GM12878 (cell line): ENCODE data around the gene UBE2L5. TPM values are rescaled to one million over a fixed set of nuclear protein-coding genes. Genes with fewer than 3 reads are reported as not detected.

Experiments used
- ATAC-seq: fragments of 200-7000 bp; cut with Tn5 transposase; 3 replicates; pipeline ENCODE4 v1.9.1; 2020; ENCODE audit warnings: mild to moderate bottlenecking, moderate library complexity
- BruUV-seq: library from RNA; stranded (reverse); fragments of 400-500 nt; replicated peaks from 2 replicates; lab custom pipeline; 2021; lab: Mats Ljungman, UMichigan
- CTCF ChIA-PET: fragments of 300-600 bp; sonication (Branson Sonifier 250); formaldehyde crosslinking; extraction: SDS; loops from one replicate; lab custom pipeline; 2021; ENCODE audit warnings: inconsistent platforms; lab: Yijun Ruan, JAX
- POLR2A ChIA-PET: fragments of 350-600 bp; formaldehyde crosslinking; extraction: SDS; loops from one replicate; lab custom pipeline; 2021; ENCODE audit warnings: inconsistent platforms; lab: Charles Lee
- RAD21 ChIA-PET: fragments of 300-600 bp; sonication (Branson Sonifier 250); formaldehyde crosslinking; loops from one replicate; lab custom pipeline; 2023; ENCODE audit warnings: antibody characterized with exemption; ENCODE audit not compliant: unreplicated experiment; lab: Charles Lee
- SMC1A ChIA-PET: fragments of 300-600 bp; sonication (Branson Sonifier 250); formaldehyde crosslinking; loops from one replicate; lab custom pipeline; 2023; ENCODE audit not compliant: unreplicated experiment, uncharacterized antibody; lab: Charles Lee
- DNase-seq: peaks from one replicate; pipeline ENCODE4 v3.0.0-alpha.2; 2011; ENCODE audit warnings: low read depth, low spot score
- FAIRE-seq: peaks from 3 replicates; lab custom pipeline; 2011; peaks lifted over from hg19 to GRCh38; lab: Jason Lieb, UNC
- H2AFZ ChIP-seq: 2 replicates; pipeline ENCODE4 v1.6.0; 2011; ENCODE audit warnings: low read depth, low read length, control low read depth; ENCODE audit not compliant: control insufficient read depth
- H3K27ac ChIP-seq: 2 replicates; pipeline ENCODE4 v1.5.1; 2011; ENCODE audit warnings: control low read depth; ENCODE audit not compliant: control insufficient read depth, insufficient read depth
- H3K27me3 ChIP-seq, 2 experiments: replicated peaks in 1 of 2; 2 replicates each; pipeline versions ENCODE4 v1.6.0 to v1.6.1; 2011; ENCODE audit warnings: low read length in 1 of 2; ENCODE audit not compliant: control insufficient read depth in 2 of 2, insufficient read depth in 2 of 2
- H3K36me3 ChIP-seq, 2 experiments: 2 replicates each; pipeline ENCODE4 v1.5.1; 2011; ENCODE audit warnings: low read length in 1 of 2; ENCODE audit not compliant: control insufficient read depth in 2 of 2, insufficient read depth in 2 of 2
- H3K4me1 ChIP-seq: 2 replicates; pipeline ENCODE4 v1.6.1; 2011; ENCODE audit warnings: mild to moderate bottlenecking, low read length, moderate library complexity, mixed read lengths; ENCODE audit not compliant: control insufficient read depth, insufficient read depth
- H3K4me2 ChIP-seq: 2 replicates; pipeline ENCODE4 v1.6.0; 2011; ENCODE audit warnings: control low read depth; ENCODE audit not compliant: control insufficient read depth, insufficient read depth
- H3K4me3 ChIP-seq: fragments of 200-600 bp; sonication (generic); 2 replicates; pipeline ENCODE4 v1.5.1; 2016
- H3K79me2 ChIP-seq: 2 replicates; pipeline ENCODE4 v1.6.0; 2011; ENCODE audit warnings: low read length; ENCODE audit not compliant: control insufficient read depth, insufficient read depth
- H3K9ac ChIP-seq: 2 replicates; pipeline ENCODE4 v1.8.0; 2011; ENCODE audit warnings: low read length, control low read depth, mixed read lengths; ENCODE audit not compliant: control insufficient read depth, insufficient read depth
- H3K9me3 ChIP-seq: replicated peaks from 3 replicates; pipeline ENCODE4 v1.5.1; 2011; ENCODE audit warnings: mild to moderate bottlenecking, low read length; ENCODE audit not compliant: control insufficient read depth, insufficient read depth
- H4K20me1 ChIP-seq: 2 replicates; pipeline ENCODE4 v1.6.0; 2011; ENCODE audit not compliant: control insufficient read depth, insufficient read depth
- CHD2 ChIP-seq: IDR thresholded peaks from 2 replicates; pipeline ENCODE4 v1.6.1; 2011; ENCODE audit warnings: low read depth, low read length, improper control_type of control experiment, borderline replicate concordance
- CTCF ChIP-seq, 3 experiments: IDR thresholded peaks in 2 of 3; conservative IDR thresholded peaks in 1 of 3; 2 replicates each; pipeline ENCODE4 v1.5.1; 2011; ENCODE audit warnings: low read depth in 3 of 3, low read length in 3 of 3, mild to moderate bottlenecking in 3 of 3, control low read depth in 2 of 3, moderate library complexity in 2 of 3, inconsistent platforms in 1 of 3, mixed read lengths in 1 of 3; ENCODE audit not compliant: control insufficient read depth in 2 of 3, insufficient read depth in 1 of 3; ENCODE audit errors: extremely low read depth in 1 of 3
- FOS ChIP-seq: IDR thresholded peaks from 3 replicates; pipeline ENCODE4 v1.6.1; 2011; ENCODE audit warnings: borderline replicate concordance; ENCODE audit not compliant: insufficient read length; ENCODE audit errors: extremely low read depth
- MEF2A ChIP-seq: IDR thresholded peaks from 2 replicates; pipeline ENCODE4 v1.6.1; 2011; ENCODE audit warnings: low read depth, mild to moderate bottlenecking, low read length, moderate library complexity; ENCODE audit not compliant: insufficient read depth
- ZBTB11 ChIP-seq: fragments of 450-650 bp; formaldehyde crosslinking; IDR thresholded peaks from 2 replicates; pipeline ENCODE4 v1.5.0; 2022; ENCODE audit warnings: mild to moderate bottlenecking, missing genetic modification characterization
- WGBS: methylation state at CpG from one replicate; pipeline ENCODE4 v1.1.6; 2016; ENCODE audit warnings: low lambda C conversion rate; ENCODE audit not compliant: insufficient replicate concordance, insufficient coverage; ENCODE audit errors: missing lambda C conversion rate; 5-methylcytosine and 5-hydroxymethylcytosine counted together
- in situ Hi-C: fragments of 300-500 bp; cut with MboI; formaldehyde crosslinking; loops from 9 replicates; pipeline ENCODE4 v1.14.3; 2018; ENCODE audit warnings: mixed read lengths
- intact Hi-C: fragments of 100-400 bp; cut with micrococcal nuclease; formaldehyde crosslinking; loops from one replicate; pipeline ENCODE4 v1.14.2; 2022; ENCODE audit not compliant: unreplicated experiment
- polyA plus RNA-seq, 11 experiments: library from polyadenylated mRNA; depleted of rRNA in 4 of 11; unstranded in 6 of 11; stranded (reverse) in 5 of 11; fragments of >200 nt; fragmentation: Nextera tagmentation in 4 of 11; fragmentation: Illumina TruSeq in 1 of 11; extraction: Ambion mirVana in 4 of 11; extraction: Trizol in 1 of 11; gene quantifications; 1 replicate in 1 of 11; 2 replicates in 10 of 11; pipeline versions ENCODE4 v1.2.1 to v1.2.3, GENCODE V29; 2011 to 2016; ENCODE audit warnings: inconsistent platforms in 2 of 11, missing spikeins in 2 of 11, low read depth in 1 of 11
- total RNA-seq, 4 experiments: library from RNA; depleted of rRNA in 3 of 4; stranded (reverse); fragments of >200 nt in 3 of 4; fragmentation: Illumina TruSeq in 1 of 4; extraction: Trizol in 1 of 4; gene quantifications; 2 replicates each; pipeline versions ENCODE4 v1.2.1 to v1.2.3, GENCODE V29; 2013 to 2021
- TF ChIP-seq, protein P1 (sequence below): IDR thresholded peaks from 2 replicates; pipeline ENCODE4 v1.6.1; 2012; ENCODE audit warnings: low read depth, low read length, improper control_type of control experiment
- TF ChIP-seq, protein P2 (sequence below): fragments of 450-650 bp; IDR thresholded peaks from 2 replicates; pipeline ENCODE4 v1.6.1; 2016; ENCODE audit warnings: mild to moderate bottlenecking
- TF ChIP-seq, protein P3 (sequence below): fragments of 450-650 bp; IDR thresholded peaks from 2 replicates; pipeline ENCODE4 v1.6.1; 2017; ENCODE audit warnings: mild to moderate bottlenecking, moderate library complexity

Gene UBE2L5
- total and polyA plus RNA-seq, 10 of the 15 experiments (the other 5 are each of a cell fraction or from before 2014, with no cell fraction given): 0.03 to 1.1 (median 0.19) TPM; not detected in 2

DNA sequence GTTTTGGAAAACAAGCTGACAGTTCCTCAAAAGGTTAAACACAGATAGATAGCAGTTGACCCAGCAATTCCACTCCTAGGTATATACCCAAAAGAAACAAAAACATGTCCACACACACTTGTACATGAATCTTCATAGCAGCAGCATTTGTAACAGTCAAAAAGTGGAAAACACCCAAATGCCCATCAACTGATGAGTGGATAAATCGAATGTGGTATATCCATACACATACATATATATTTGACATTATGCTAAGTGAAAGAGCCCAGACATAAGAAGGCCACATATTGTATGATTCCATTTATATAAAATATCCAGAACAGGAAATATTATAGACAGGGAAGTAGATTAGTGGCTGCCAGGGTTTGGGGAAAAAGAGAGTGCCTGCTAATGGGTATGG lies 51.4 kb downstream of the UBE2L5 start:
- Histone ChIP-seq H2AFZ (no peak overlapping the region), H3K9ac (no peak overlapping the region), H3K4me2 (no peak overlapping the region), H3K4me3 (no peak overlapping the region), H3K79me2 (no peaks in the 10 kb centered on the region), H3K36me3 (no peaks in the 10 kb centered on the region), H3K27me3 (no peaks in the 10 kb centered on the region), H3K9me3 (no peaks in the 10 kb centered on the region), H3K4me1 (peaks cover 6% of the 10 kb centered on the region), H3K27ac (no peak overlapping the region), H4K20me1 (no peaks in the 10 kb centered on the region)
- ChIA-PET CTCF (interaction anchor here (1.5 kb wide), 1 partner anchor 322 kb away, joined by 3 read pairs; no protein-coding TSS in a partner anchor), POLR2A (no interaction called here), RAD21 (interaction anchor here (1.1 kb wide), 1 partner anchor 331 kb away, joined by 3 read pairs; no protein-coding TSS in a partner anchor), SMC1A (interaction anchor here (0.9 kb wide), 1 partner anchor 70 kb away, joined by 3 read pairs; no protein-coding TSS in a partner anchor)
- intact Hi-C loops (no loop called here), in situ Hi-C loops (no loop called here)
- ATAC-seq (no peak), DNase-seq (no peak), FAIRE-seq (no peak)
- TF ChIP-seq, protein P1, sequence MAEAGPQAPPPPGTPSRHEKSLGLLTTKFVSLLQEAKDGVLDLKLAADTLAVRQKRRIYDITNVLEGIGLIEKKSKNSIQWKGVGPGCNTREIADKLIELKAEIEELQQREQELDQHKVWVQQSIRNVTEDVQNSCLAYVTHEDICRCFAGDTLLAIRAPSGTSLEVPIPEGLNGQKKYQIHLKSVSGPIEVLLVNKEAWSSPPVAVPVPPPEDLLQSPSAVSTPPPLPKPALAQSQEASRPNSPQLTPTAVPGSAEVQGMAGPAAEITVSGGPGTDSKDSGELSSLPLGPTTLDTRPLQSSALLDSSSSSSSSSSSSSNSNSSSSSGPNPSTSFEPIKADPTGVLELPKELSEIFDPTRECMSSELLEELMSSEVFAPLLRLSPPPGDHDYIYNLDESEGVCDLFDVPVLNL: no peak
- TF ChIP-seq, protein P2, sequence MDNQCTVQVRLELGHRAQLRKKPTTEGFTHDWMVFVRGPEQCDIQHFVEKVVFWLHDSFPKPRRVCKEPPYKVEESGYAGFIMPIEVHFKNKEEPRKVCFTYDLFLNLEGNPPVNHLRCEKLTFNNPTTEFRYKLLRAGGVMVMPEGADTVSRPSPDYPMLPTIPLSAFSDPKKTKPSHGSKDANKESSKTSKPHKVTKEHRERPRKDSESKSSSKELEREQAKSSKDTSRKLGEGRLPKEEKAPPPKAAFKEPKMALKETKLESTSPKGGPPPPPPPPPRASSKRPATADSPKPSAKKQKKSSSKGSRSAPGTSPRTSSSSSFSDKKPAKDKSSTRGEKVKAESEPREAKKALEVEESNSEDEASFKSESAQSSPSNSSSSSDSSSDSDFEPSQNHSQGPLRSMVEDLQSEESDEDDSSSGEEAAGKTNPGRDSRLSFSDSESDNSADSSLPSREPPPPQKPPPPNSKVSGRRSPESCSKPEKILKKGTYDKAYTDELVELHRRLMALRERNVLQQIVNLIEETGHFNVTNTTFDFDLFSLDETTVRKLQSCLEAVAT: no peak
- no peak for TF ChIP-seq ZBTB11 (CRISPR knock-in tag)
- no peak for TF ChIP-seq CHD2
- TF ChIP-seq CTCF (IDR thresholded peaks at IDR 0.05 in 2 of 3, conservative IDR thresholded peaks at IDR 0.05 in 1 of 3; ENCODE audit: control insufficient read depth in 2 of 3, extremely low read depth in 1 of 3, insufficient read depth in 1 of 3, low read depth in 3 of 3, low read length in 3 of 3): no peak
- TF ChIP-seq FOS: no peak
- TF ChIP-seq, protein P3, sequence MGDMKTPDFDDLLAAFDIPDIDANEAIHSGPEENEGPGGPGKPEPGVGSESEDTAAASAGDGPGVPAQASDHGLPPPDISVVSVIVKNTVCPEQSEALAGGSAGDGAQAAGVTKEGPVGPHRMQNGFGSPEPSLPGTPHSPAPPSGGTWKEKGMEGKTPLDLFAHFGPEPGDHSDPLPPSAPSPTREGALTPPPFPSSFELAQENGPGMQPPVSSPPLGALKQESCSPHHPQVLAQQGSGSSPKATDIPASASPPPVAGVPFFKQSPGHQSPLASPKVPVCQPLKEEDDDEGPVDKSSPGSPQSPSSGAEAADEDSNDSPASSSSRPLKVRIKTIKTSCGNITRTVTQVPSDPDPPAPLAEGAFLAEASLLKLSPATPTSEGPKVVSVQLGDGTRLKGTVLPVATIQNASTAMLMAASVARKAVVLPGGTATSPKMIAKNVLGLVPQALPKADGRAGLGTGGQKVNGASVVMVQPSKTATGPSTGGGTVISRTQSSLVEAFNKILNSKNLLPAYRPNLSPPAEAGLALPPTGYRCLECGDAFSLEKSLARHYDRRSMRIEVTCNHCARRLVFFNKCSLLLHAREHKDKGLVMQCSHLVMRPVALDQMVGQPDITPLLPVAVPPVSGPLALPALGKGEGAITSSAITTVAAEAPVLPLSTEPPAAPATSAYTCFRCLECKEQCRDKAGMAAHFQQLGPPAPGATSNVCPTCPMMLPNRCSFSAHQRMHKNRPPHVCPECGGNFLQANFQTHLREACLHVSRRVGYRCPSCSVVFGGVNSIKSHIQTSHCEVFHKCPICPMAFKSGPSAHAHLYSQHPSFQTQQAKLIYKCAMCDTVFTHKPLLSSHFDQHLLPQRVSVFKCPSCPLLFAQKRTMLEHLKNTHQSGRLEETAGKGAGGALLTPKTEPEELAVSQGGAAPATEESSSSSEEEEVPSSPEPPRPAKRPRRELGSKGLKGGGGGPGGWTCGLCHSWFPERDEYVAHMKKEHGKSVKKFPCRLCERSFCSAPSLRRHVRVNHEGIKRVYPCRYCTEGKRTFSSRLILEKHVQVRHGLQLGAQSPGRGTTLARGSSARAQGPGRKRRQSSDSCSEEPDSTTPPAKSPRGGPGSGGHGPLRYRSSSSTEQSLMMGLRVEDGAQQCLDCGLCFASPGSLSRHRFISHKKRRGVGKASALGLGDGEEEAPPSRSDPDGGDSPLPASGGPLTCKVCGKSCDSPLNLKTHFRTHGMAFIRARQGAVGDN: no peak
- no peak for TF ChIP-seq MEF2A
- BruUV-seq: no TSS peak
- WGBS: 95% methylated on average over 1 of the region's 1 CpG
